NT2/D1 (cell line): ENCODE data around the gene TBC1D10B.

ENCODE experiments used
- YY1 ChIP-seq: IDR thresholded peaks from 2 replicates; pipeline ENCODE4 v1.6.1; 2011; ENCODE audit not compliant: insufficient read length, insufficient read depth
- ZNF274 ChIP-seq: IDR thresholded peaks from 2 replicates; pipeline ENCODE4 v1.6.1; 2011; ENCODE audit warnings: mild to moderate bottlenecking, low read depth, low read length

DNA sequence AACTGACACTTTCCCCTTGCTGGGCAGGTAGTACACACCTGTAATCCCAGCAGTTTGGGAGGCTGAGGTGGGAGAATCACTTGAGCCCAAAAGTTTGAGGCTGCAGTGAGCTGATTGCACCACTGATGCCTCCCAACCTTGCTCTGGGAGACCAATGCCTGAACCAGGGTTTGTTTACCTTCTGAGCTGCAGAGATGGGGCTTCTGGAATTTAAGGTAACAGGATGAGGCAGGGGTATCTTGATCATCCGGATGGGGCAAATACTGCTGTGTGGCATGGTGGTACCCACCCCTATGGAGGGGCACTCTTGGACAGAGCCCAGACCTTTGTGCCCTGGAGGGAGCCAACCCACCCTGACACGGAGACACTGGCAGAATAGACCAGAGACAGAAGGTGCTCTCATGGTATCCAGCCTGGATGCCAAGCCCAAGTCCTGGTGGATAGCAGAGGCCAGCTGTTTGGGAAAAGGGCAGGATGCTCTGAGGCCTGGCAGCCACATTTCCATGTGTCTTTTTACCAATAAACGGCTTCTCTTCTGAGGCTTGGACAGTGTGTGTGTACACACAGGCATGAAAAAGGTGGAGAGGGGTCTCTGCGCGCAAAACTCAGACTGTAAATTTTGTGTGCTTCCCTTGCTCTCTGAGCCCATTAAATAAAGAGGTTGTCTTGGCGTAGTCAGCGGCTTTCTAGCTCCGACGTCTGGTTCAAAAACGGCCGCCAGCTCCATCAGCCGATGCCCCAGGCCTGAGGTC is 29.3 kb upstream of the TBC1D10B start:
- TF ChIP-seq YY1 (no peak), ZNF274 (no peak)
